Measurements from ENCODE around the gene MACO1. TPM values are rescaled to one million over a fixed set of nuclear protein-coding genes. Genes with fewer than 3 reads are reported as not detected.

The MACO1 gene
- total RNA-seq, 4 donors from 2014 or later: 25.6 to 31.8 (median 28.7) TPM

DNA sequence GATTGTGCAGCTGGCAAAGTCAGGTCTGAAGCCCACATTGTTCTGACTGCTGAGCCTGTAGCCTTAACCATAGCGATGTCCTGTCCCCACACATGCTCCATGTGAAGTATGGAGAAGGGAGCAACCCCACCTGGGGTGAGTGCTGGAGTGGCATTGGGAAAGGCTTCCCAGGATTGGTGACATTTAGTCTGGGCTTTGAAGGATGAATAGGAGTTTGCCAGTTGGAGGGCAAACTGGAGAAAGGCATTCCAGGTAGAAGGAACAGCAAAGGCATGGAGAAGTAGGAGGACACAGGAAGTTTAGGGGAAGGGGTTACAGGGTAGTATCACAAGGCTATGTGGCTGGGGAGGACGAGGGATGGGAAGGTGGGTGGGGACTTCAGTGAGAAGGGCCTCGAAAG, 105.4 kb downstream of the MACO1 start:
- Histone ChIP-seq H3K4me3 (replicated peaks in 1 of 3) (no peak overlapping the region), H3K27me3 (no peaks in the 10 kb centered on the region), H3K4me1 (peaks cover 11 to 15% of the 10 kb centered on the region in 2 donors), H3K9me3 (no peaks in the 10 kb centered on the region), H3K36me3 (no peaks in the 10 kb centered on the region), H3K27ac (peak overlapping the region in 2 of 3 donors; percentile 29 to 42)
- no peak for DNase-seq
- TF ChIP-seq, protein P1, sequence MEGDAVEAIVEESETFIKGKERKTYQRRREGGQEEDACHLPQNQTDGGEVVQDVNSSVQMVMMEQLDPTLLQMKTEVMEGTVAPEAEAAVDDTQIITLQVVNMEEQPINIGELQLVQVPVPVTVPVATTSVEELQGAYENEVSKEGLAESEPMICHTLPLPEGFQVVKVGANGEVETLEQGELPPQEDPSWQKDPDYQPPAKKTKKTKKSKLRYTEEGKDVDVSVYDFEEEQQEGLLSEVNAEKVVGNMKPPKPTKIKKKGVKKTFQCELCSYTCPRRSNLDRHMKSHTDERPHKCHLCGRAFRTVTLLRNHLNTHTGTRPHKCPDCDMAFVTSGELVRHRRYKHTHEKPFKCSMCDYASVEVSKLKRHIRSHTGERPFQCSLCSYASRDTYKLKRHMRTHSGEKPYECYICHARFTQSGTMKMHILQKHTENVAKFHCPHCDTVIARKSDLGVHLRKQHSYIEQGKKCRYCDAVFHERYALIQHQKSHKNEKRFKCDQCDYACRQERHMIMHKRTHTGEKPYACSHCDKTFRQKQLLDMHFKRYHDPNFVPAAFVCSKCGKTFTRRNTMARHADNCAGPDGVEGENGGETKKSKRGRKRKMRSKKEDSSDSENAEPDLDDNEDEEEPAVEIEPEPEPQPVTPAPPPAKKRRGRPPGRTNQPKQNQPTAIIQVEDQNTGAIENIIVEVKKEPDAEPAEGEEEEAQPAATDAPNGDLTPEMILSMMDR (IDR thresholded peaks at IDR 0.05): no peak
- no peak for TF ChIP-seq POLR2A (IDR thresholded peaks at IDR 0.05)
- 70 to 78% methylated on average over 3 of the region's 3 CpGs for whole genome bisulfite sequencing, 2 donors
- intact Hi-C loops (cut with DNase I): no loop called here

DNA sequence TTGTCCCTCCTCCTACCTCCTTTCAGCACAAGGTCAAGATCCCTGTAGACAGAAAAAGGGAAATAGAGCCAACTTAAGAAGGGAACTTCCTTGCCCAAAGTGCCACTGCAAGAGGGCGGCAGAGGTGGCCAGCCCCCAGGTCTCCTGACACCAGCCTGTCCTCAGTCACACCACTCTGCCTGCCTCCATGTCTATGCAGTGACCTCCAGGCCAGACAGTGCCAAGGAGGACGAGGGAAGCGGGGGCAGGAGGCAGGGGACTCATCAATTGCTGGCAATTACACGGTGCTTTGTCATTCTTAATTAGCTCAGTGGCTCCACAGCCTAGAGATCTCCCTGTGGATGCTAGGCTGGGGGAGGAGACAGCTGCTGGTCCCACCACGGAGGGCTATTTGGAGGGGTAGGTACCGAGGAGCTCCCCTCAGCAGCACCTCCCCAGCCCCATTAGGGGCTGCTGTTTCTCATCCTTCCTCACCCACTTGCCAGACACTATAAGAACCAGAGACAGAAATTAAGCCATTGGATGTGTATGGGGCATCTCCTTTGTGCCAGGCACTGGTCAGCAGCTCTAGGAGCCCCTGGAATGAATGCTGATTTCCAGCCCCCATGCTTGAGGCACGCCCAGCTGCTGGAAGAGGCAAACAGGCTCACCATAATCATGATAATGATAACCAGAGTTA, 106.6 kb downstream of the MACO1 start:
- 74 to 82% methylated on average over 7 of the region's 7 CpGs for WGBS, 2 donors
- Histone ChIP-seq H3K4me3 (replicated peaks in 1 of 3) (no peak overlapping the region), H3K36me3 (no peaks in the 10 kb centered on the region), H3K27me3 (no peaks in the 10 kb centered on the region), H3K4me1 (peaks cover 11 to 15% of the 10 kb centered on the region in 2 donors), H3K27ac (peak overlapping the region; percentile 4 to 41 (median 29)), H3K9me3 (no peaks in the 10 kb centered on the region)
- intact Hi-C loops (cut with DNase I): no loop called here
- no peak for TF ChIP-seq POLR2A (IDR thresholded peaks at IDR 0.05)
- TF ChIP-seq, protein P1 (IDR thresholded peaks at IDR 0.05): no peak
- DNase-seq: peak in 1 of 2 donors; percentile 23

DNA sequence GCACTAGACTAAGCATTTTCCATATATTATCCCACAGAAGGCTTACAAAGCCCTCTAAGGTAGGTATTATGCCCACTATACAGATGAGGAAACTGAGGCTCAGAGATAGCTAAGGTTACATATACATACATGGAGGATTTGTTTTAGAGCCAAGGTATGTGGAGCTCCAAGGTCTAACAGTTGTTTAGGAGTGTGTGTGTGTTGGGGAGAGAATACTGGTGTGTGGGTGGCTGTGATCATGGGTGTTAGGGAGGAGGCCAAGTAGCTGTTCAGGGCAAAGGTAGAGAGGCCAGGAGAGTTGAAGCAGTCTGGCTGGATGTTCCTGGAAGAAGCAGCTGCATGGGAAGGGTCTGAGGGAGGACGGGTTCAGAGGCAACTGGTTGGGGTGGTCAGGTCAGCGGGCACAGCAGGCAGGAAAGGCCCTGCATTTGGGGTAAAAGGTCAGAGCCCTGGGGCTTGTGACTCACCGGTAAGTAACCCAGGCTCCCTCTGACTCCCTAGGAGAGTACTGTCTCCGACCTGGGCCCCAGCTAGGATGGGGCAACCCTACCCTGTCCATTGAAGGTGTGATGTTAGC, 107.6 kb downstream of the MACO1 start:
- intact Hi-C loops (cut with DNase I): no loop called here
- WGBS, 2 donors: 79 to 89% methylated on average over 4 of the region's 4 CpGs
- Histone ChIP-seq H3K36me3 (no peaks in the 10 kb centered on the region), H3K4me3 (replicated peaks in 1 of 3) (no peak overlapping the region), H3K27ac (no peak overlapping the region), H3K4me1 (peaks cover 11 to 15% of the 10 kb centered on the region in 2 donors), H3K27me3 (no peaks in the 10 kb centered on the region), H3K9me3 (no peaks in the 10 kb centered on the region)
- DNase-seq: no peak
- TF ChIP-seq POLR2A (IDR thresholded peaks at IDR 0.05): no peak
- TF ChIP-seq, protein P1 (IDR thresholded peaks at IDR 0.05): no peak

DNA sequence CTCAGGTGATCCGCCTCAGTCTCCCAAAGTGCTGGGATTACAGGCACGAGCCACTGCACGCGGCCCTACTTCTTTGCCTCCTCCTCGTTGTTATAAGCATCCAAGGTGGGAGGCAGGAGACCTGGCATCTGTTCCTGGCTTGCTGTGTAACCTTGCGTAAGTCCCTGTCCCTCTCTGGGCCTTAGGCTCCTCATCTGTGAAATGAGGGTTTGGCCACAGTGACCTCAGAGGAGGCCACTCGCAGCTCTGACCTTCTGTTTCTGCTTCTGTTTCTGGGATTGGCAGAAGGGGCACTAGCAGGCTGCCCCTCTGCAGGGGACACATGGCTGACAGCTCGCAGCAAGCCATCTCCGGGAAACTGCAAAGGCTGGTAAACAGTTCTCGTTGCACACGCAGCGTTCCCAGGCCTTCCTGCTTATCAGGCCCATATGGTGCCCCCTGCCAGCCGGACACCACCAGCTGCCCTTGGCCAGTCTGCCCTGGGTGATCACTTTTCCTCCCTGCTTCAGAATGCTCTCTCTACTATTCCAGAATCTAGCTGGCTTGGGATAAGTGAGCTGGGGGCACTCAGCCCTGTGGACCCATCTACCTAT, 110.1 kb downstream of the MACO1 start:
- Histone ChIP-seq H3K4me1 (peaks cover 28 to 31% of the 10 kb centered on the region in 2 donors), H3K9me3 (no peaks in the 10 kb centered on the region), H3K4me3 (replicated peaks in 1 of 3) (no peak overlapping the region), H3K36me3 (no peaks in the 10 kb centered on the region), H3K27me3 (no peaks in the 10 kb centered on the region), H3K27ac (no peak overlapping the region)
- no peak for TF ChIP-seq POLR2A (IDR thresholded peaks at IDR 0.05)
- TF ChIP-seq, protein P1 (IDR thresholded peaks at IDR 0.05): no peak
- DNase-seq: no peak
- intact Hi-C loops (cut with DNase I): loop anchor here (5.0 to 10.0 kb wide), 2 partner anchors 71 to 254 kb away; no protein-coding TSS in a partner anchor
- WGBS, 2 donors: 91 to 92% methylated on average over 13 of the region's 13 CpGs

DNA sequence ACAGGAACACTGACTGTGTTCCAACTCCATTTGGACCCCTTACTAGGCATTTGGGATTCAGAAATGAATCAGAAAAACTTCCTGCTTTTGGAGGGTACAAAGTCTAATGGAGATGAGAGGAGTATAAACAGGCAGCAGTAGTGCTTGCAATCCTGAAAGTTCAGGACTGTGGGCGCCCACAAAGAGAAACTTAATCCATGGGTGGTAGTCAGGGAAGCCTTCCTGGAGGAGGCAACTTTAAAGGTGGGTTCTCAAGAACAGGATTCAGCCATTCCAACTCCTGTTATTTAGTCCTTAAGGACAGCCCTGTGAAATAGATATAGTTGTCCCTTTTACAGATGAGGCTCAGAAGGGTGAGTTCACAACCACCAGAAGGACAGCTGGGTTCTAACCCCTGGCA, 110.7 kb downstream of the MACO1 start:
- Histone ChIP-seq H3K27ac (no peak overlapping the region), H3K4me1 (peaks cover 28 to 29% of the 10 kb centered on the region in 2 donors), H3K9me3 (no peaks in the 10 kb centered on the region), H3K36me3 (no peaks in the 10 kb centered on the region), H3K27me3 (no peaks in the 10 kb centered on the region), H3K4me3 (replicated peaks in 1 of 3) (no peak overlapping the region)
- 81 to 92% methylated on average over 1 of the region's 1 CpG for WGBS, 2 donors
- TF ChIP-seq, protein P1 (IDR thresholded peaks at IDR 0.05): no peak
- TF ChIP-seq POLR2A (IDR thresholded peaks at IDR 0.05): no peak
- intact Hi-C loops (cut with DNase I): loop anchor here (5.0 to 10.0 kb wide), 2 partner anchors 71 to 253 kb away; no protein-coding TSS in a partner anchor
- no peak for DNase-seq

Measured in thyroid gland (tissue), 4 donors.